NCI-H2227 (cell line): ENCODE data around the gene KRT37.

ENCODE experiments used
- DNase-seq: peaks from one replicate; lab custom pipeline; 2025; ENCODE audit not compliant: unreplicated experiment; lab: John Stamatoyannopoulos, UW

Gene KRT37

DNA sequence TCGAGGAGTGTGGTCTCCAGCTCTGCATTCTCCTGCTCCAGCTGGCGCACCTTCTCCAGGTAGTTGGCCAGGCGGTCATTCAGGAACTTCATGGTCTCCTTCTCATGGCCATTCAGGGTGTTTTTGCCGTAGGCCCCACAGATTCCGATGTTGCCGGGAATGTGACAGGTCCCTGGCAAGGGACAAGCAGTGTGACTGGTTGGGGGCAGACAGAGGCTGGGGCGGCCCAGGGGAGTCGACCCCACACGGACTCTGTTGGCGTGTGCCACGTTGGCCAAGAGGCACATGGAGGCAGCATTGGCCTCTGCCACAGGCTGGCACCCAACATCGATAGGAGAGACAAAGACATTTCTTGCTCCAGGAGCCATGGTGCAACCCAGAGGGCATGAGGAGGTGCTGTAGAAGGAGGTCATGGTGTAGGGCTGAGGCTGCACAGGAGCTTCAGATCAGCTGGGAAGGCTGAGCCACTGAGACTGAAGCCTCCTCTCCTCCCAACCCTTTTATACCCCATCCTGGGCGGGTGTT, at the start of gene KRT37:
Gene KRT37 (minus strand): TSS at position 475 of the 525 bp plus-strand sequence. CDS start 62 bp downstream, at position 413.
- no peak for DNase-seq

DNA sequence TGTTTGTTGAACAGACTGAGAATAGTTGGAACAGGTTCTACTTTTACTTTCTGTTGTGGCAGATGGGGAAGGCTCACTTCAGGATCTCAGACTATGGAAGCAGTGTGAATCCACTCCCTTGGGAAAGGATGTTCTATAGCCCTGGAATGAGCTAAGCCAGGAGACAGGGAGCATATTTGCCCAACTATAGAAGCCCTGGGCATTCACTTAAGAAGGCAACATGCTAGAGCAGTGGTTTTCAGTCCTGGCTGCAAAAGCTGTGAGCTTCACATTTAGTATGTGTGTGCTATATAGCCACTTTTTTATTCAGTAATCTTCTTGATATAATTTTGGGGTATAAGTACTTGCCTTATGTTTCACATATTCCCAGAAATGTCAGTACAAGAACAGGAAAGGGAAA, 44.0 kb upstream of the KRT37 start:
- DNase-seq = no peak

DNA sequence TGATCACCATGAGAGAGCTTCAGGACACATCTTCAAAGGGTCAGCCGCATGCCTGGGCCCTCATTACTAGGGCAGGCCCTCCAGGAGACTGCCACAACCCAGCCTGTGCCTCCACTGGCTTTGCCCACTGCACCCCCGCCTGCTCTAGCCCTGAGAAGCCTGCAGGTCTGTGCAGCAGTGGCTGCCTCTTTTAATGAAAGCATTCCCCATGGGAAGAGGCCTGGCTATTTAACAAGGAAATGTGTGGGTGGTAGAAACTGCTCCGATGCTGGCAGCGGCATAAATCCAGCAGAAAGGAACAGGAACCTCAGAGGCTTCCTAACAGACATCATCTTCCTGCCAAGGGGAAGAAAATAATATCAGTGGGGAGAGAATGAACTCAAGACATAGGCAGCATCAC, 43.2 kb upstream of the KRT37 start:
- DNase-seq = no peak

DNA sequence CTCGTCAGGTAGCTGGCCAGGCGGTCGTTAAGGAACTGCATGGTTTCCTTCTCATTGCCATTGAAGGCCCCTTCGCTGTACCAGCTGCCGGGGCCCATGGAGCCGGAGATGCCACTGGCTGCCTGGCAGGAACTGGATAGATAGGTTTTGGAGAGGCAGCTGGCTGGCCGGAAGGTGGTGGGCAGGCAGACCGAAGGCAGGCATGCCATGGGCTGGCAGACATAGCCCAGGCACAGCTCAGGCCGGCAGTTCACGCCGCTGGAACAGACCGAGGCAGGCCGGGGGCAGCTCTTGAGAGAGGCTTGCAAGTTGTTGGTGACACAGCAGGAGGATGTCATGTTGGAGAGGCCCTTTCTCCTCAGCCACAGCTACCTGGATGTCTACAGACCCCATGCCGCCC, 42.6 kb upstream of the KRT37 start, which contains the start of gene KRT32:
Gene KRT32 (minus strand): TSS at position 399 of the 400 bp plus-strand sequence. CDS start 61 bp downstream, at position 338.
- DNase-seq = no peak

DNA sequence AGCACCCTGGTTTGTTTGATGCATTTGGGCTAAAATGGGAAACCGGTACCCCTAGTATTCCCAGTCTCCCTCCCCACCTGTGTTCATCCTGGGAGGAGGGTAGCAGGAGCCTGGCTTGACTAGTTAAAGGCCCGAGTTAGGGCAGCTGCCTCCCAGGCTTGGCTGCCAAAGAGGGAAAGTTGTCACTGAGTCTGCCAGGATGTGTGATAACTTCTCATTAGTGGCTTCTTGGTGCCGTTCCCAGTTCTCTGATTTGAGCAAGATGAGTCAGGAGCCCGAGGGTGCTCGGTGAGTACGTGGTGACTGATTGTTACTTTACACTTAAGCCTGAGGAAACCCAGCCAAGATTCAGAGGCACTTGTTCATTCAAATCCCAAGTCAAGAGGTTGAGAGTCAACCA, 40.3 kb upstream of the KRT37 start:
- no peak for DNase-seq

DNA sequence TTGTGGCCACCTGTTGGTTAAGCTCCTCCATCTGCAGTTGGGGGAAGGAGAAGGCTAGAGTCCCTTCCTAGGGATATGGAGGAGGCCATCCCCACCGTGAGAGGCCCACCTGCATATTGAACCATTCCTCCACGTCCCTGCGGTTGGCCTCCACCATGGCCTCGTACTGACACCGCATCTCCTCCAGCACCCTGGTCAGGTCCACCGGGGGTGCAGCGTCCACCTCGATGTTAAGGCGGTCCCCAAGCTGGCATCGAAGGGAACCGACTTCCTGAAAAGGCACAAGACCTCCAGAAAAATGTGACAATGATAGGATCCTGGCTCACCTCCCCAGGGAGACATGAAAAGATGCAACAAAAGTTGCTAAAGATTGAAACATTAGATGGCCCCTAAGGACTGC, 39.8 kb upstream of the KRT37 start:
- DNase-seq = no peak

DNA sequence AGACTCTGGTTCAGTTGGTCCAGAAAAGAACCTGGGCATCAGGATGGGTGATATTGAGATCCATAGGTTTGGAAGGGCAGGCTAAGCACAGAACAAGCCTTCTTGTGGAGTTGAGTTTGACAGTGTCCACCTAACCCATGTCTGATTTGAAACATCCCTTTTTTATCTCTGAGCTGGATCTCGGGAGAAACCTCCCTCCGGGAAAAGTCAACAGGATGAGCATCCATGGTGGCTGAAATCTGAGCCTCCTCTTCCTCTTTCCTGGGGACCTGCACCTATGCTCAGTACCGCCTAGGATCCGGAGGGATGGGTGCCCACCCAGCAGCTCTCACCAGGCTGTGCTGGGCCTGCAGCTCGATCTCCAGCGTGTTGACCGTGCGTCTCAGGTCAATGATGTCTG, 39.4 kb upstream of the KRT37 start:
- DNase-seq = no peak

DNA sequence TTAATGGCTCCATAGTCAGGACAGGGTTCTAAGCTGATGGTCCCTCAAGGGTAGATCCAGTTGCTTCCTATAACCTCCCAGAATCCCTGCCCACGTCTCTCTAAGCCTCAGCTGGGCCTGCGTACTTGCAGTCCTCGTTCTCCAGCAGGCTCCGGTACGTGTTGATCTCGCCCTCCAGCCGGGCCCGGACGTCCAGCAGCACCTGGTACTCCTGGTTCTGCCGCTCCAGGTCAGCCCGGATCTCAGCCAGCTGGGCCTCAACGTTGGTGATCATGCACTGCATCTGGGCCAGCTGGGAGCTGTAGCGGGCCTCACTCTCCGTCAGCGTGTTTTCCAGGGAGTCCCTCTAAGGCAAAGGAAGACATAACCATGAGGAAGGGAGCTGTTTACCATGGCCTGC, 38.3 kb upstream of the KRT37 start:
- DNase-seq = no peak

DNA sequence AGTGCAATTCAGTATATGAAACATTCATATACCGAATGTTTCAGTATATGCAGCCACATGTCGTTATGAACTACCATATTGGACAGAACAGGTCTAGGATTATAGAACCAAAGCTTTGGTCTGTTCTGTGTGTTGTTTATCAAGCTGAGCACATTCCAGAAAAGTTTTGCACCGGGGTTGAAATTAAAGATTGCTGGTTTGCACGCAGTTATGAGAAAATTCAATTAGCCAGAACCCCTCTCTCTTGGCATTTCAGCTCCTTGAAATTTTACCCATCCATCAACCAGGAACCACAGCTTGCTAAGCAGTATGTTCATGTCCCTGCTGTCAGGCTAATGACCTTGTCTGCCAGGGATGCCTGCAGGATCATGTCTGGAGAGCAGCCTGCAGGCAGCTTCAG, 33.3 kb upstream of the KRT37 start:
- no peak for DNase-seq

DNA sequence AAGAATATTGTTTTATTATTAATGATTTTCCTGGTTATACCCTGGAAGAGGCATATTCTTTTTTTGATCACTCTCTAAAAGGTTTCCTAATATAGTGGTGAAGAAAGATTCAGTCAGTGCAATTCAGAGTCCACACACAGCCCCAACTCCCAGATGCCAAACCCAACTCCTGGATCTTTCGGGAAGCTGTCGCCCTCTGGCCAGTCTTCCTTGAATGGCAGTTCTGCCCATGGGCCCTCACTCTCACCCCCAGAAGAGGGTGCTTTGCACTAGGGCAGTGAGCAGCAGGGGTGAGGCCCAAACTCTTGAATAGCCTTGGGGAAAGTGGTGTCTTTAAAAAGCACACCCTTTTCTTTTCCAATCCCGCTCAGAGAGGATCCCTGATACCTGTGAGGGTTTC, 31.8 kb upstream of the KRT37 start:
- no peak for DNase-seq

DNA sequence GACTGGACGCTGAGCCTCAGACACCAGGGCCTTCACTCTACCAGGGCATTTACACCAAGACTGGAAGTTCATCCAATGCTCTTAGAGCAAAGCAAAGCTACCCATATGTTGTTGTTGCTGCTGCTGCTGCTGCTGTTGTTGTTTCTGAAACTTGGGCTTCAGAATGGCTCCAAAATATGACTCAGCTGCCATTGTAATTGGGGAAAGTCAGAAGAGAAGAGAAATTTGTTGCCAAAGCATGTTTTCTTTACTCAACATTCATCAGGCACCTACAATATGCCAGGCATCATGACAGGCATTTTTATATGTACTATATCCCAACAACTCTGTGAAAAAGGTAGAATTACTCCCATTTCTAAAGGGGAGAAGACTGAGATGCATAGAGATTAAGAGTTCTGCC, 30.9 kb upstream of the KRT37 start:
- DNase-seq = no peak

DNA sequence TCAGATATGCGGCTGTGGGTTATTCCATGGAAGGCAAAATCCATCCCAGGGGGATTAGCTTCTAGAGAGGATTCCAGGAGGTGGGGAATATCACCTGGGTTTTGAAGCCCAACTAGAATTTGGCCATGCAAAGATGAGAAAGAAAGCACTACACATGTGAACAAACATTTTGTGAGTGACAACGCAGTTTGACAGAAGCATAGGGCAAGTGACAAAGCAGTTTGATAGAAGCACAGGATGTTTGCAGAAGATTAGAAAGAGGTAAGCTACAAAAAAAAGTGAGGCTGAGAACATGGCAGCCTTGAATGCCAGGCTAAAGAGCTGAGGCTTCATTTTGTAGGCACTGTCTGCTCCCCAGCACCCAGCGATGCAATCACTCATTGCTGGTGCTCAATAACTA, 28.7 kb upstream of the KRT37 start:
- DNase-seq = no peak

DNA sequence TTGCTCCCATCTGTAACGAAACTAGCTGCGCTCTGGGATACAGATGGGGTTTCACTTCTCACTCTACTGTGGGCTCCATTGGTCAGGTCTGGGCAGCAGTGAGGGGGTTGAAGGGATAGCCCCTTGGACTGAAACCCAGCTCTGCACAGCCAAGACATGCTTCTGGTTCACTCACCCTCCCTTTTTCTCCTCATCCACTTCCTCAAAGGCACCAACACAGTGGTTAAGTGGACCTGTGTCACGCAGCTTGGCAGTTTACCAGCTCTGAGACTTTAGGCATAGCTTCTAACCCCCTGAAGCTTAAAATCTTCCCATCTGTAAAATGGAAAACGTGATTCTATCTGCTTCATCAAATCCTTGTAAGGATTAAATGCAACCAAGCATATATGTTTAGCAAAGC, 27.9 kb upstream of the KRT37 start:
- no peak for DNase-seq

DNA sequence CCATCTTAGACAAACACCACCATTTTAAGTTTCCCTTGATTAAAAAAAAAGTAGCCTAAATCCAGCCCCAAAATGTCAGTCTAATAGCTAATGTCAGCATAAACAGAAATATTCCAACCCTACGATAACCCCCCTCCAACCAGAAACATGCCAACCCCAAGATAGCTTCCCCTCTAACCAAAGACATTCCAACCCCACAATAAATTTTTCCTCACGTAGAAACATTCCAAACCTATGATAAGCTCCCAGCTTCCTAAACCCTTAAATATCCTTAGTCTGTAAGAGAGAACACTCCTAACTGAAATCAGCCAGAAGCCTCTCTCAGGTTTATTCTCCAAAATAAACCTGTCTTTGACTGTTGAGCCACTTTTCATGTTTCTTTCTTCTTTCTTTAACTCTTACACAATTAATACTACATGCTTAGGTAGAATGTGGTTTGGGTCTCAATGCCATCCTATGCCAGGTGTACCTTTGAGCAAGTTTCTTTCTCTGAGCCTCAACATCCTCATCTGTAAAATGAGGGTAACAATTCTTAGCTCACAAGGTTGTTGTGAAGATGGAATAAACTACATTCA, 26.9 kb upstream of the KRT37 start:
- no peak for DNase-seq

DNA sequence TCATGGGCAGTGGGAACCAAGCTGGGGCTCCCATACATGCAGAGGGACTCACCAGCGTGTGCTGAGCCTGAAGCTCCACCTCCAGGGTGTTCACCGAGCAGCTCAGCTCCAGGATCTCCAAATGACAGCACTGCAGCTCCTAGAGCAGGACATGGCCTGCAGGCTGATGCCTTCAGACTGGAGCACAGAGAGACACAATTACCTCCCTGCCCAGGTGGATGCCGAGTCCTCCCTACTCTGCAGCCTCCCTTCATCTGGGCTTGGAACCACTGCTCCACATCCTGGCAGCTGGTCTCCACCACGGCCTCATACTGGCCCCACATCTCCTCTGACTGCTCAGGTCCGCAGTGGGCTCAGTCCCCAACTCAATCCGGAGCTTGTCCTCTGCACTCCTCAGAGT, 24.6 kb upstream of the KRT37 start:
- no peak for DNase-seq

DNA sequence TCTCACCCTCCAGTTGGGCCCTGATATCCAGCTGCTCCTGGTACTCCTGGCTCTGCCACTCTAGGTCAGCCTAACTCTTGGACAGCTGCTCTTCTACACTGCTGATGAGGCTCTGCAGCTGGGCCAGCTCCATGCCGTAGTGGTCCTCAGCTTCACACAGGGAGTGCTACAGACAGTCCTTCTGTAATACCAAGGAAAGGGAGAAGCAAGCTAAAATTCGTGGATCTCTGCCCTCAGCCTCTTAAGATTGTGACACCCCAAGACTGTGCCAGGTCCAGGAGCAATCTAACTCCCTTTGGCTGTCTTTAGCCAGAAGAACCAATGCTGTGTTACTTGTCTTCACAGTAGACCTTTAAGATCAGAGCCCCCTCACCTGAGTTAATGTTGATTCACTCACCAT, 24.1 kb upstream of the KRT37 start:
- DNase-seq = no peak

DNA sequence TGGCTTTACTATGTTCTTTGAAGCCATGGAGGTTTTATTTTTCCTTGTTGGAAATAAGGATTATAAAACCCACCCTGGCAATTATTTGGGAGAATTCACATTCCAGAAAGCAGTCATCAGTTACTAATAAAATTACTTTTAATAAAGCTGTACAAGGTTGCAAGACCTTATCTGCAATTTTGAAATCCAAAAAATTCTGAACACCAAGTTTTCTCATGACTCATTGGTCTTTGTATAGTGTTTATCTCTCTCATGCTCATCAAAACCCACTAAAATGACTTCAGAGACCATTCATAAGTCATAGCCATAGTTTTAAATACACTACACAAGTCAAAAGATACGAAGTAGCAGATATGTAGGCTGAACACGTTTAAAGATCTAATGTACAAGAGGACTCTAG, 22.4 kb upstream of the KRT37 start:
- DNase-seq = no peak

DNA sequence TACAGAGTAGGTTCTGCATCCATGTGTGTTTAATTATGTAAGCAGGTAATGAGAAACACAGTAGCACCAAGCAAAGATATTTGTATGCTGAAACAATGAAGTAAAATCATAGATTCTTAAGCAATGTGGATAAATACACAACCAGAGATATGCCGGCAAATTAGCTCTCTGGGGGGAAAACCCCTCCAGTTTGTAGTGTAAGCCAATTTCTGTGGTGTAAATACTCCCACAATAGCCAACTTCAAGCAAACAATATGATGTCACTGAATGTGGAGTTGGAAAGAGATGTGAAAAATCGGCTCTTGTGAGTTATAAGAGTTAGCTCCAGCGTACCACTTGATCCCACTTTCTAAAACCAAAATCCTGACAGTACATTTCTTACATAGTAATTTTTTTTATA, 20.3 kb upstream of the KRT37 start:
- DNase-seq = no peak

DNA sequence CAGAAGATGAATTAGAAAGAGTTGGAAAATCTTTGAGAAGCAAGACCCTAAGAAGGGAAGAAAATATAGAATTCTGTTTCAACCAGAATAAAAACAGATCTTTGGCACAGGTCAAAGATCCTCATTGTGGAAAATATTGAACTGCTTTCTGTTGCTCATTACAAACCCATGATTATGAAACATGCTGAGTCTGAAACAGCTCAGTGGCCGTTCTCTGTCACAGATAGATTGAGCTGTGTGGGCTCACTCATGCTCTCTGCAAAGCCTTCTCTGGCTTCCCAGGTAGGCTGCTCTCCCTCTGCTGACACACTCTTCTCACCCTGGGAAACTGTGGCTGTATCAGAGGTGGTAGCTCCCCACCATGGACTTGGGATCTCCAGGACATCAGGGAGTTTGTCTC, 19.8 kb upstream of the KRT37 start:
- DNase-seq = no peak

DNA sequence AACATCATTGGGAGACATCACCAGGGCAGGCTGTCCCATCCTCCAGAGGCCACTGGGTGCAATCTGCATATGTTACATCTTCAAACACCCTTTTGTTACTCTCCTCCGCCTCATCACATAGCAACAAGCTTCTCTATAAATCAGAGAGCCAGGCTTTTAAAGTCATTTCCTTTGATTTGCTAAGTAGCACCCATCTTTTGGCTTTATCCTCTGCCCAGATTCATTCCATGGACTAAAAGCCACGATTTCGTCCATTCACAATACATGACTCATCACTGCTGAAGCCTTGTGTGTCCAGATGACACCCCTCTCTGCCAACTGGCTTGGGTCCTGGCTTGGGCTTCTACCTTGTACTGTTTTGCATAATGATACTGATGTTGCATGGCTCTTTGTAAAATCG, 18.4 kb upstream of the KRT37 start:
- no peak for DNase-seq

DNA sequence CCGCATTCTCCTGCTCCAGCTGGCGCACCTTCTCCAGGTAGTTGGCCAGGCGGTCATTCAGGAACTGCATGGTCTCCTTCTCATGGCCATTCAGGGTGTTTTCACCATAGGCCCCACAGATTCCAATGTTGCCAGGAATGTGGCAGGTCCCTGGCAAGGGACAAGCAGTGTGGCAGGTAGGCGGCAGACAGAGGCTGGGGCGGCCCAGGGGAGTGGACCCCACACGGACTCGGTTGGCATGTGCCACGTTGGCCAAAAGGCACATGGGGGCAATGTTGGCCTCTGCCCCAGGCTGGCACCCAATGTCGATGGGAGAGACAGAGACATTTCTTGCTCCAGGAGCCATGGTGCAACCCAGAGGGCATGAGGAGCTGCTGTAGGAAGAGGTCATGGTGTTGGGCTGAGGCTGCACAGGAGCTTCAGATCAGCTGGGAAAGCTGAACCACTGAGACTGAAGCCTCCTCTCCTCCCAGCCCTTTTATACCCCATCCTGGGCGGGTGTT, 16.2 kb upstream of the KRT37 start, which contains the start of gene KRT38:
Gene KRT38 (minus strand): TSS at position 453 of the 503 bp plus-strand sequence. CDS start 62 bp downstream, at position 391.
- DNase-seq = no peak

DNA sequence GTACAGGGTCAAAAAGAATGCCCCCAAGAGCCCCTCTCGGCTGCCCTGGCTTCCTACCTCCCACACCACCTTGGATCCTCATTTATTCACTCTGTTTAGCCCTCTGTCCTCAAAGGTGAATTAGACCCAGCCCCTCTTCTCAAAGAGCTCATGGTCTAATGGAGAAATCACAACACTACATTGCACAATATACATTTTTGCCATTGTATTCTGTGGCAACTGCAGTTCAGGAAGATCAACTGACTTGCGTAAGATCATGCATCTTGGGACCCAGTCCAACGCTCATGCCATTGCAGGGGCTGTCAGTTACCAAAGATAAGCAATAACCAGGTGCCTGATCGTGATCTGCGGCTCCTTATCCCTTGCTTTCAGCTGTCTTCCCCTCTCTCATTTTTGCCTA, 15.0 kb upstream of the KRT37 start:
- DNase-seq = no peak

DNA sequence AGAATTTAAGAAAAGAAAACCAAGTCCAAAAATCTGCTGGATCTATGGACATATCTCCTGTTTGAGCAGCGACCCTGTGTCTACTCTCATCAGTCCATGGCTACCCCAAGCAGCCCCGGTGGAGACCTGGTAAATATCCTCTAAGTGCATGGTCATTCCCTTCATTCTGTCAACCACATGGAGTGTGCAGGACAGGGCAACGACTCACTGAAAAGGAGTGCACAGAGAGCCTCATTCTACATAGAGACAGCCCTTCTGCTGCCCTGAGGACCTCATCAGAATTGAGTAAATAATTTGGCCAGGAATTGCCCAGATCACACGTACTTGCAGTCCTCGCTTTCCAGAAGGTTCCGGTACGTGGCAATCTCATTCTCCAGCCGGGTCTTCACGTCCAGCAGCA, 13.4 kb upstream of the KRT37 start:
- DNase-seq = no peak
